ENCODE data around the gene PCBP3.
A peak's percentile ranks its signal among the peaks of the same experiment; 100 is the strongest.

Gene PCBP3

GRCh38 chr21:45987121-45987711 is 343.7 kb downstream of the PCBP3 start:
- DNase-seq: peak; percentile 57

- DNase-seq: peak; percentile 58
Measured at GRCh38 chr21:45988366-45989347, 345.1 kb downstream of the PCBP3 start.

GRCh38 chr21:45989355-45990048 is 346.0 kb downstream of the PCBP3 start:
- DNase-seq: peak; percentile 44

- peak; percentile 57 for DNase-seq
Measured at GRCh38 chr21:45990049-45990711, 346.7 kb downstream of the PCBP3 start.

- peak; percentile 53 for DNase-seq
Measured at GRCh38 chr21:45990741-45991605, 347.4 kb downstream of the PCBP3 start.

GRCh38 chr21:45991606-45992300 is 348.2 kb downstream of the PCBP3 start:
- DNase-seq: peak; percentile 55

All from activated effector memory CD4-positive, alpha-beta T cell treated with anti-CD3 and anti-CD28 coated beads, Interleukin-2, amount 50 U/mL, for 16 hours (primary cell).